Measurements from ENCODE around the gene ADAR.

ADAR gene

GRCh38 chr1:154603317-154603716 is 4.7 kb downstream of the ADAR start (continued):
- no peak for TF ChIP-seq CSRNP3 (CRISPR knock-in tag; IDR thresholded peaks at IDR 0.05)

GRCh38 chr1:154599658-154600057 is 8.3 kb downstream of the ADAR start:
- TF ChIP-seq, protein P1, sequence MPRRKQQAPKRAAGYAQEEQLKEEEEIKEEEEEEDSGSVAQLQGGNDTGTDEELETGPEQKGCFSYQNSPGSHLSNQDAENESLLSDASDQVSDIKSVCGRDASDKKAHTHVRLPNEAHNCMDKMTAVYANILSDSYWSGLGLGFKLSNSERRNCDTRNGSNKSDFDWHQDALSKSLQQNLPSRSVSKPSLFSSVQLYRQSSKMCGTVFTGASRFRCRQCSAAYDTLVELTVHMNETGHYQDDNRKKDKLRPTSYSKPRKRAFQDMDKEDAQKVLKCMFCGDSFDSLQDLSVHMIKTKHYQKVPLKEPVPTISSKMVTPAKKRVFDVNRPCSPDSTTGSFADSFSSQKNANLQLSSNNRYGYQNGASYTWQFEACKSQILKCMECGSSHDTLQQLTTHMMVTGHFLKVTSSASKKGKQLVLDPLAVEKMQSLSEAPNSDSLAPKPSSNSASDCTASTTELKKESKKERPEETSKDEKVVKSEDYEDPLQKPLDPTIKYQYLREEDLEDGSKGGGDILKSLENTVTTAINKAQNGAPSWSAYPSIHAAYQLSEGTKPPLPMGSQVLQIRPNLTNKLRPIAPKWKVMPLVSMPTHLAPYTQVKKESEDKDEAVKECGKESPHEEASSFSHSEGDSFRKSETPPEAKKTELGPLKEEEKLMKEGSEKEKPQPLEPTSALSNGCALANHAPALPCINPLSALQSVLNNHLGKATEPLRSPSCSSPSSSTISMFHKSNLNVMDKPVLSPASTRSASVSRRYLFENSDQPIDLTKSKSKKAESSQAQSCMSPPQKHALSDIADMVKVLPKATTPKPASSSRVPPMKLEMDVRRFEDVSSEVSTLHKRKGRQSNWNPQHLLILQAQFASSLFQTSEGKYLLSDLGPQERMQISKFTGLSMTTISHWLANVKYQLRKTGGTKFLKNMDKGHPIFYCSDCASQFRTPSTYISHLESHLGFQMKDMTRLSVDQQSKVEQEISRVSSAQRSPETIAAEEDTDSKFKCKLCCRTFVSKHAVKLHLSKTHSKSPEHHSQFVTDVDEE (CRISPR knock-in tag; IDR thresholded peaks at IDR 0.05): no peak
- TF ChIP-seq RARB (CRISPR knock-in tag; IDR thresholded peaks at IDR 0.05) (no peak), OSR1 (CRISPR knock-in tag; IDR thresholded peaks at IDR 0.05) (no peak), ZC3H10 (CRISPR knock-in tag; IDR thresholded peaks at IDR 0.05) (no peak), CSRNP3 (CRISPR knock-in tag; IDR thresholded peaks at IDR 0.05) (no peak), PATZ1 (CRISPR knock-in tag; IDR thresholded peaks at IDR 0.05; ENCODE audit: borderline replicate concordance) (no peak), TOX (CRISPR knock-in tag; IDR thresholded peaks at IDR 0.05; ENCODE audit: borderline replicate concordance) (no peak), ZFP30 (CRISPR knock-in tag; IDR thresholded peaks at IDR 0.05) (no peak), GLIS3 (CRISPR knock-in tag; IDR thresholded peaks at IDR 0.05) (no peak), ZNF565 (CRISPR knock-in tag; conservative IDR thresholded peaks at IDR 0.05; ENCODE audit: low read depth) (no peak), ESRRG (CRISPR knock-in tag; IDR thresholded peaks at IDR 0.05) (no peak), ARNTL (CRISPR knock-in tag; IDR thresholded peaks at IDR 0.05; ENCODE audit: borderline replicate concordance, low read depth) (no peak), CSDC2 (CRISPR knock-in tag; IDR thresholded peaks at IDR 0.05) (no peak)
- TF ChIP-seq, protein P2, sequence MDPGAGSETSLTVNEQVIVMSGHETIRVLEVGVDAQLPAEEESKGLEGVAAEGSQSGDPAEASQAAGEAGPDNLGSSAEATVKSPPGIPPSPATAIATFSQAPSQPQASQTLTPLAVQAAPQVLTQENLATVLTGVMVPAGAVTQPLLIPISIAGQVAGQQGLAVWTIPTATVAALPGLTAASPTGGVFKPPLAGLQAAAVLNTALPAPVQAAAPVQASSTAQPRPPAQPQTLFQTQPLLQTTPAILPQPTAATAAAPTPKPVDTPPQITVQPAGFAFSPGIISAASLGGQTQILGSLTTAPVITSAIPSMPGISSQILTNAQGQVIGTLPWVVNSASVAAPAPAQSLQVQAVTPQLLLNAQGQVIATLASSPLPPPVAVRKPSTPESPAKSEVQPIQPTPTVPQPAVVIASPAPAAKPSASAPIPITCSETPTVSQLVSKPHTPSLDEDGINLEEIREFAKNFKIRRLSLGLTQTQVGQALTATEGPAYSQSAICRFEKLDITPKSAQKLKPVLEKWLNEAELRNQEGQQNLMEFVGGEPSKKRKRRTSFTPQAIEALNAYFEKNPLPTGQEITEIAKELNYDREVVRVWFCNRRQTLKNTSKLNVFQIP (CRISPR knock-in tag; IDR thresholded peaks at IDR 0.05; ENCODE audit: borderline replicate concordance, low read depth): no peak
- ATAC-seq: peak; percentile 18; the same call in 2 of the 3 replicates

DNA sequence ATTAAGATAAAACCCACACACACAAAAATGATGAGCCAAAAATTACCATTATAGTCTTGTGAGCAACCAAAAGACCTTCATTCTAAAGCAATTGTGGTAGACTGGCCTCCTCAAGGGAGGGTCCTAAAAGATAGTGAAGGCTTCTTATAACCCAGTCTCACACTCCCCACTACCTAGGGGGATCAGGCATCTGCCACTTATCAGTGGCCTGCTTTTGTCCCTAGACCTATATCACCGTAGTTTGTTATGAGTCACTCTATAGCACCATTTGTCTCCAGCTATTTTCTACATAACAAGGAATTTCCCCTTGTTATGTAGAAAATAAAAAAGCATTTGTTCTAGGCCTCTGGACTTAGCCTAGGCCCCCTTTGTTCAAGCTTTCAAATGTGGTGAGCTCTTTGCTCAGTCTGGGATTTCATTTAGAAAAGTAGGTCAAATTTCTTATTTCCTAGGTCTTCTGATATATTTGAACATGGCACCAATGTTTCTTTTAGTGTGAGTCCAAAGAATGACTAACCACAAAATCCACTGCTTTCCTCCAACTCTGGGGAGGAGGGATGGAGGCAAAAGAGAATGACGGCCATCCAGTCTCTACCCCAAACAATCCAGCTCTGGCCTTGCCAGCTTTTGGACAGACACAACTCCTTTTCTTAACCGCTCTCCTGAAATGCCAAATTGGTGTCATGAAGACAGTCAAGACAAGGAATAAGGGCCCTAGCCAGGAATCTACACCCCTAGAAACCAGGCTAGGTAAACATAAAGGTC is 8.9 kb downstream of the ADAR start:
- no peak for ATAC-seq
- TF ChIP-seq ZNF70 (CRISPR knock-in tag; IDR thresholded peaks at IDR 0.05) (no peak), ZFP30 (CRISPR knock-in tag; IDR thresholded peaks at IDR 0.05) (no peak), ISL1 (CRISPR knock-in tag; IDR thresholded peaks at IDR 0.05) (no peak), RARB (CRISPR knock-in tag; IDR thresholded peaks at IDR 0.05) (no peak)

DNA sequence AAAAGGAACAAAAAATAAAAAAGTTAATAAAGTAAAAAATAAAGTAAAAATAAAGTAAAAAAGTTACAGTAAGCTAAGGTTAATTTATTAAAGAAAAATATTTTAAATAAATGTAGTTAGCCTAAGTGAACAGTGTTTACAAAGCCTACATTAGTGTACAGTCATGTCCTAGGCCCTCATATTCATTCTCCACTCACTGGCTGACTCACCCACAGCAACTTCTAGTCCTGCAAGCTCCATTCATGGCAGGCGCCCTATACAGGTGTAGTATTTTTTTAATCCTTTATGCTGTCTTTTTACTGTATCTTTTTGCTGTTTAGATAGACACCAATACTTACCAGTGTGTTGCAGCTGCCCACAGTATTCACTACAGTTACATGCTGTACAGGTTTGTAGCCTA is 12.4 kb downstream of the ADAR start:
- ATAC-seq: peak; percentile 63
- TF ChIP-seq OSR1 (CRISPR knock-in tag; IDR thresholded peaks at IDR 0.05): no peak
- TF ChIP-seq, protein P1 (CRISPR knock-in tag; IDR thresholded peaks at IDR 0.05): no peak
- no peak for TF ChIP-seq PATZ1 (CRISPR knock-in tag; IDR thresholded peaks at IDR 0.05; ENCODE audit: borderline replicate concordance)
- no peak for TF ChIP-seq ZFP3 (CRISPR knock-in tag; IDR thresholded peaks at IDR 0.05)
- TF ChIP-seq PPARA (CRISPR knock-in tag; IDR thresholded peaks at IDR 0.05; ENCODE audit: borderline replicate concordance): no peak
- no peak for TF ChIP-seq BACH2 (CRISPR knock-in tag; IDR thresholded peaks at IDR 0.05; ENCODE audit: borderline replicate concordance)
- no peak for TF ChIP-seq CSDC2 (CRISPR knock-in tag; IDR thresholded peaks at IDR 0.05)
- TF ChIP-seq ZNF70 (CRISPR knock-in tag; IDR thresholded peaks at IDR 0.05): no peak
- no peak for TF ChIP-seq ZC3H10 (CRISPR knock-in tag; IDR thresholded peaks at IDR 0.05)
- TF ChIP-seq ZFP30 (CRISPR knock-in tag; IDR thresholded peaks at IDR 0.05): no peak
